SK-N-SH (cell line): ENCODE data around the gene GNL3.
A peak's percentile ranks its signal among the peaks of the same experiment; 100 is the strongest.

Experiments
- CTCF ChIP-seq: fragments of 200-600 bp; sonication (generic); IDR thresholded peaks from 2 replicates; pipeline ENCODE4 v1.6.1; 2017; ENCODE audit warnings: antibody characterized with exemption, mild to moderate bottlenecking, moderate library complexity
- EP300 ChIP-seq, 2 experiments: IDR thresholded peaks; 2 replicates each; pipeline versions ENCODE4 v1.4.0 to v1.6.1; 2012; ENCODE audit warnings: borderline replicate concordance in 1 of 2, low read depth in 1 of 2, low read length in 1 of 2
- EZH2phosphoT487 ChIP-seq: fragments of 200-600 bp; sonication (generic); IDR thresholded peaks from 2 replicates; pipeline ENCODE4 v1.6.1; 2017; ENCODE audit warnings: low read depth, mixed run types, mild to moderate bottlenecking, antibody characterized with exemption, moderate library complexity, borderline replicate concordance
- FOXM1 ChIP-seq: IDR thresholded peaks from 2 replicates; pipeline ENCODE4 v1.4.0; 2012; ENCODE audit warnings: low read depth, mild to moderate bottlenecking
- JUND ChIP-seq: IDR thresholded peaks from 2 replicates; pipeline ENCODE4 v1.4.0; 2012
- RAD21 ChIP-seq: IDR thresholded peaks from 2 replicates; pipeline ENCODE4 v1.6.1; 2012; ENCODE audit warnings: mild to moderate bottlenecking, low read length
- RXRA ChIP-seq: IDR thresholded peaks from 2 replicates; pipeline ENCODE4 v1.4.0; 2012; ENCODE audit warnings: low read depth, mild to moderate bottlenecking, borderline replicate concordance
- SIN3A ChIP-seq: IDR thresholded peaks from 2 replicates; pipeline ENCODE4 v1.6.1; 2012; ENCODE audit warnings: low read depth, mild to moderate bottlenecking, low read length, moderate library complexity, borderline replicate concordance
- TCF12 ChIP-seq: IDR thresholded peaks from 2 replicates; pipeline ENCODE4 v1.4.0; 2012

GRCh38 chr3:52705688-52706686 is 20.2 kb downstream of the GNL3 start, which contains the start of the genes GLT8D1 and SPCS1:
- TF ChIP-seq EP300 (IDR thresholded peaks at IDR 0.05; ENCODE audit: borderline replicate concordance in 1 of 2, low read depth in 1 of 2, low read length in 1 of 2) = no peak
- TF ChIP-seq CTCF = no peak
- TF ChIP-seq RXRA = no peak
- no peak for TF ChIP-seq EZH2phosphoT487
- peak; percentile 69; the same call in 1 of the 2 replicates for TF ChIP-seq SIN3A
- TF ChIP-seq JUND = no peak
- peak; percentile 3; the same call in 1 of the 2 replicates for TF ChIP-seq TCF12
- no peak for TF ChIP-seq RAD21
- no peak; the same call in 1 of the 2 replicates for TF ChIP-seq FOXM1
